ENCODE results near the gene ADGRB3. TPM values are rescaled to one million over a fixed set of nuclear protein-coding genes. Genes with fewer than 3 reads are reported as not detected.

ADGRB3 gene
- total and polyA plus RNA-seq, 2 experiments from 2014 or later: 1.2 to 1.4 TPM

DNA sequence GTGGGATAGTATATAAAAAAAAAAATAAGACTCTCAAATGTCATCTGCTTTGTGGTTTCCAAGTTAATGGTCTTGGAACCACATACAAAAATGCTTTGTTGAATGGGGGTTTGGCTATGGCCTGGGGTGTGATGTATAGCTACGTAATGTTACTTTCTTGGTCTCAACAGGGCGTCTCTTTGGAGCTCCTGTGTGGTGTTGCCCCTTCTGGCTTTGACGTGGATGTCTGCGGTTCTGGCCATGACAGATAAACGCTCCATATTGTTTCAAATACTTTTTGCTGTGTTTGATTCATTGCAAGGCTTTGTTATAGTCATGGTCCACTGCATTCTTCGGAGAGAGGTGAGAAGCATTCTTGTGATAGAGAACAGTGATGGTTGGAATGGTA lies 704.1 kb downstream of the ADGRB3 start:
- no peak for DNase-seq (ENCODE audit: low read depth in 1 of 2, low spot score in 1 of 2)

DNA sequence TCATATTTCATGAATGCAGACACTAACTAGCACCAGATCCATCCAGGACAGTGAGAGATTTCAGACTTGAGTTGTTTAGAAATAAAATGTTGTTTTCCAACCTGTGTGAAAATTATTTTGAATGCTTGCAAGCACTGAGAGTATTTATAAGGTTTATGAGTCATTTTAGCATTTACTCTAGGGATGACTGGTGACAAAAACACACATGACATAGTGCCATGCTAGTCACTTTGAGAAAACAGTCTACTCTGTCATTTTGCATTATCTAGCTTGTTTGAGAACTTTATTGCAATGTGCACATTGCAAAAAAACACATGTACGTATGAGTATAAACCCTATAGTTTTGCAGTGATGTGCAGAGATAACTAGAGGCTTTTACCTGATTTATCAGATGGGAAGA lies 705.1 kb downstream of the ADGRB3 start:
- no peaks in the 10 kb centered on the region for H3K27me3 ChIP-seq
- no peaks in the 10 kb centered on the region for H3K9me3 ChIP-seq (ENCODE audit: low read depth)
- no peak overlapping the region for H3K27ac ChIP-seq
- H3K36me3 ChIP-seq: no peaks in the 10 kb centered on the region
- no peak for TF ChIP-seq CTCF (IDR thresholded peaks at IDR 0.05; ENCODE audit: low read depth, low read length)
- H3K4me1 ChIP-seq (ENCODE audit: low read depth): no peaks in the 10 kb centered on the region
- no peak overlapping the region for H3K4me3 ChIP-seq
- DNase-seq (ENCODE audit: low read depth in 1 of 2, low spot score in 1 of 2): no peak

More for the DNA sequence above, 704.1 kb downstream of the ADGRB3 start:
- TF ChIP-seq CTCF (IDR thresholded peaks at IDR 0.05; ENCODE audit: low read depth, low read length): no peak
- H3K27me3 ChIP-seq: no peaks in the 10 kb centered on the region
- no peaks in the 10 kb centered on the region for H3K36me3 ChIP-seq
- H3K4me3 ChIP-seq: no peak overlapping the region
- H3K9me3 ChIP-seq (ENCODE audit: low read depth): no peaks in the 10 kb centered on the region
- no peaks in the 10 kb centered on the region for H3K4me1 ChIP-seq (ENCODE audit: low read depth)
- H3K27ac ChIP-seq: no peak overlapping the region

GRCh38 chr6:69343851-69344250 lies 708.8 kb downstream of the ADGRB3 start:
- TF ChIP-seq CTCF (IDR thresholded peaks at IDR 0.05; ENCODE audit: low read depth, low read length): no peak
- Histone ChIP-seq H3K4me1 (ENCODE audit: low read depth) (no peaks in the 10 kb centered on the region), H3K4me3 (no peak overlapping the region), H3K36me3 (no peaks in the 10 kb centered on the region), H3K27me3 (no peaks in the 10 kb centered on the region), H3K27ac (no peak overlapping the region), H3K9me3 (ENCODE audit: low read depth) (no peaks in the 10 kb centered on the region)
- DNase-seq (ENCODE audit: low read depth in 1 of 2, low spot score in 1 of 2): no peak

DNA sequence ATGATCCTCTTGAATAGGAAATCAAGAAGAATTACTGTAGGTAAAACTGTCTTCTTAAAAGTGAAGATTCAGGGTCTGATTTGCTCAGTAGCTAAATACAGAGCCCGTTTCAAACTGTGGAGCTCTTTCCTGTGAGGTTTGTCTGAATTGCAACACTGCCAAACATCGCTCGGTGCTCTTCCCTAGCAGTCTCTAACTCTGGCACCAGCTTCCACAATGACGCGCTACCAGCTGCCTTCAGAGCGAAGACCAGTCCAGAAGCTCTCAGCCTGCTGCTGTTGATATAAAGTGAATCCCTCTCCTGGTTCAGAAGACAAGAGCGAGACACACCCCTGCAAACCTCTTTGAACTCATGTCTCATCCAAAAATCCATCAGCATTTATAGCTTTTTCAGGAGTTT lies 714.7 kb downstream of the ADGRB3 start:
- no peak overlapping the region for H3K27ac ChIP-seq

DNA sequence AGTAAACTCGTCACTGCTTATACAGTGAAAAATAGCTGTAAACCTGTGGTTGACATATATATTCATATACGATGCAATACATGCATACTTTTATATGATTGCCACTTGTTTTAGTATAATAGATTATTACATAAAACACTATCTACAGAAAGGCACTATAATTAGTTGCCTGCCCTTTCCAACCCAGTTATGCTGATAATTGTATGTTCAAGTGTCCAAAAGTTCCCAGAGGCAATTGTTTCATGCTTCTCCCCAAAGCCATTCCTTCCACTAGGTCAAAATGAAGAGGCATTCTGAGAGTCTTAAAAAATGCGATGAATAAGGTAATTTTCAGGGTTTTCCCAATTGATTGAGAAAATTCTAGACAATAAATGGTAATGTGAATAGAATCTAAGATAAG lies 727.1 kb downstream of the ADGRB3 start:
- Histone ChIP-seq H3K4me3 (no peak overlapping the region), H3K36me3 (no peaks in the 10 kb centered on the region), H3K9me3 (ENCODE audit: low read depth) (no peaks in the 10 kb centered on the region), H3K27me3 (no peaks in the 10 kb centered on the region), H3K27ac (no peak overlapping the region), H3K4me1 (ENCODE audit: low read depth) (peaks cover 7% of the 10 kb centered on the region)
- no peak for DNase-seq (ENCODE audit: low read depth in 1 of 2, low spot score in 1 of 2)
- TF ChIP-seq CTCF (IDR thresholded peaks at IDR 0.05; ENCODE audit: low read depth, low read length): no peak

More for the DNA sequence above, 714.7 kb downstream of the ADGRB3 start:
- no peak for DNase-seq (ENCODE audit: low read depth in 1 of 2, low spot score in 1 of 2)
- H3K9me3 ChIP-seq (ENCODE audit: low read depth): no peaks in the 10 kb centered on the region
- H3K36me3 ChIP-seq: no peaks in the 10 kb centered on the region
- TF ChIP-seq CTCF (IDR thresholded peaks at IDR 0.05; ENCODE audit: low read depth, low read length): no peak
- no peak overlapping the region for H3K4me3 ChIP-seq
- no peaks in the 10 kb centered on the region for H3K27me3 ChIP-seq
- no peaks in the 10 kb centered on the region for H3K4me1 ChIP-seq (ENCODE audit: low read depth)

- no peak for TF ChIP-seq CTCF (IDR thresholded peaks at IDR 0.05; ENCODE audit: low read depth, low read length)
- no peak for DNase-seq (ENCODE audit: low read depth in 1 of 2, low spot score in 1 of 2)
Observed at GRCh38 chr6:69366831-69367230, 731.7 kb downstream of the ADGRB3 start.

More at GRCh38 chr6:69366831-69367230, 731.7 kb downstream of the ADGRB3 start:
- Histone ChIP-seq H3K4me3 (no peak overlapping the region), H3K27me3 (no peaks in the 10 kb centered on the region), H3K27ac (no peak overlapping the region), H3K9me3 (ENCODE audit: low read depth) (no peaks in the 10 kb centered on the region), H3K36me3 (no peaks in the 10 kb centered on the region), H3K4me1 (ENCODE audit: low read depth) (peaks cover 21% of the 10 kb centered on the region)
